ENCODE measurements around the gene NEK1.

DNA sequence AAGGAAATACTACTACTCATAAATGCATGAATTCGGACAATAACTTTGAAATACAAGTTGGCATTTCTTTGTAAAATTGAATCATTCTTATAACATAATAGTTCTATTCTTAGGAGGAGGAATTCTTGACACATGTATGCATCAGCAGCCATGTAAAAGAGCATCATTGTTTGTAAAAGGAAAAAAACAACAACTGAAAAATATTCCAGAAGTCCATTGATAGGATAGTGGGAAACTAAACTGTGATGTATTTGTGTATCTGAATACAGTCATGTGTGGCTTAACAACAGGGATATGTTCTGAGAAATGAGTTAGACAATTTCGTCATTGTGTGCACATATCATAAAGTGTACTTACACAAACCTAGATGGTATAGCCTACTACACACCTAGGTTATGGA lies 239.6 kb downstream of the NEK1 start:
- TF ChIP-seq CTCF (IDR thresholded peaks at IDR 0.05) (no peak), POLR2A (IDR thresholded peaks at IDR 0.05) (no peak)
